Fibroblast of the aortic adventitia (primary cell): ENCODE measurements around the gene AFF3. TPM values are rescaled to one million over a fixed set of nuclear protein-coding genes. Genes with fewer than 3 reads are reported as not detected.

Experiments used
- DNase-seq: peaks from one replicate; pipeline ENCODE4 v3.0.0-alpha.2; 2010; ENCODE audit warnings: low read depth
- H3K4me3 ChIP-seq: 2 replicates; pipeline ENCODE4 v1.5.1; 2011; ENCODE audit warnings: low read depth, mild to moderate bottlenecking, control low read depth, low read length, moderate library complexity
- CTCF ChIP-seq: IDR thresholded peaks from 2 replicates; pipeline ENCODE4 v1.5.1; 2011; ENCODE audit warnings: mild to moderate bottlenecking, low read length, control low read depth, inconsistent platforms; ENCODE audit not compliant: insufficient read depth
- total RNA-seq: library from RNA; depleted of rRNA; stranded (reverse); fragments of >200 nt; gene quantifications from 2 replicates; pipeline ENCODE4 v1.2.3, GENCODE V29; 2012; ENCODE audit warnings: low replicate concordance

Gene AFF3
- total RNA-seq, 1 donor, result 4.2 TPM

GRCh38 chr2:100013892-100014677 lies 128.3 kb downstream of the AFF3 start:
- peak; percentile 98 for DNase-seq
- no peak overlapping the region for H3K4me3 ChIP-seq
- TF ChIP-seq CTCF, result peak; percentile 41

- DNase-seq, result no peak
- TF ChIP-seq CTCF, result no peak
- no peak overlapping the region for H3K4me3 ChIP-seq
These were observed 129.8 kb downstream of the AFF3 start for GRCh38 chr2:100012561-100012960.

GRCh38 chr2:100011272-100011731 lies 131.1 kb downstream of the AFF3 start:
- DNase-seq, result peak; percentile 80
- no peak for TF ChIP-seq CTCF
- H3K4me3 ChIP-seq, result no peak overlapping the region

GRCh38 chr2:100010606-100011005 lies 131.8 kb downstream of the AFF3 start:
- no peak for TF ChIP-seq CTCF
- no peak overlapping the region for H3K4me3 ChIP-seq
- DNase-seq, result no peak

- DNase-seq, result no peak
- no peak overlapping the region for H3K4me3 ChIP-seq
- no peak for TF ChIP-seq CTCF
These were observed 132.6 kb downstream of the AFF3 start for GRCh38 chr2:100009743-100010142.

- no peak for TF ChIP-seq CTCF
- no peak overlapping the region for H3K4me3 ChIP-seq
- DNase-seq, result peak; percentile 28
These were observed 133.4 kb downstream of the AFF3 start for GRCh38 chr2:100008956-100009355.
